Thyroid gland (tissue), 4 donors: ENCODE data around the gene TRPV3. TPM values are rescaled to one million over a fixed set of nuclear protein-coding genes. Genes with fewer than 3 reads are reported as not detected.
"Not testable (repeated sequence)": the region's sequence is repeated elsewhere in the genome, so short reads cannot be mapped to it uniquely, and the experiment has no call there.

ENCODE experiments used
- DNase-seq, 2 donors: peaks; one replicate each; pipeline ENCODE4 v3.0.0-alpha.2; 2019
- H3K27ac ChIP-seq, 3 donors: fragments of 200-600 bp; sonication (generic); 1 replicate in 2 of 3; 2 replicates in 1 of 3; pipeline ENCODE4 v1.5.1; 2016 to 2019; ENCODE audit warnings: mild to moderate bottlenecking in 1 of 3, moderate library complexity in 1 of 3
- H3K27me3 ChIP-seq: fragments of 200-600 bp; sonication (generic); one replicate; pipeline ENCODE4 v1.5.1; 2019
- H3K36me3 ChIP-seq, 2 donors: fragments of 200-600 bp; sonication (generic); one replicate each; pipeline ENCODE4 v1.5.1; 2016 to 2019
- H3K4me1 ChIP-seq, 2 donors: fragments of 200-600 bp; sonication (generic); one replicate each; pipeline ENCODE4 v1.5.1; 2017 to 2019
- H3K4me3 ChIP-seq, 3 donors: fragments of 200-600 bp; sonication (generic); replicated peaks in 1 of 3; 1 replicate in 2 of 3; 2 replicates in 1 of 3; pipeline ENCODE4 v1.5.1; 2016; ENCODE audit warnings: mild to moderate bottlenecking in 1 of 3
- H3K9me3 ChIP-seq: fragments of 200-600 bp; sonication (generic); one replicate; pipeline ENCODE4 v1.5.1; 2017
- POLR2A ChIP-seq, 2 donors: fragments of 450-650 bp; IDR thresholded peaks; one replicate each; pipeline ENCODE4 v1.6.1; 2017; ENCODE audit warnings: antibody characterized with exemption in 2 of 2, mild to moderate bottlenecking in 2 of 2, moderate library complexity in 1 of 2
- WGBS, 2 donors: methylation state at CpG; one replicate each; pipeline ENCODE4 v1.1.5; 2017; 5-methylcytosine and 5-hydroxymethylcytosine counted together
- intact Hi-C: fragments of 100-400 bp; cut with DNase I; formaldehyde crosslinking; loops from one replicate; pipeline ENCODE4 v1.15.1; 2023
- total RNA-seq, 4 donors: library from RNA; depleted of rRNA; stranded (reverse); fragments of >200 nt; gene quantifications; one replicate each; pipeline ENCODE4 v1.2.3, GENCODE V29; 2016
- TF ChIP-seq, protein P1 (sequence below), 6 experiments: fragments of 200-600 bp in 3 of 6; fragments of 450-650 bp in 3 of 6; sonication (generic) in 3 of 6; IDR thresholded peaks; one replicate each; pipeline ENCODE4 v1.5.1; 2016 to 2019; ENCODE audit warnings: antibody characterized with exemption in 6 of 6, mild to moderate bottlenecking in 2 of 6, inconsistent platforms in 1 of 6, moderate library complexity in 1 of 6

Gene TRPV3
- total RNA-seq, 4 donors from 2014 or later: 0.11 to 1.2 (median 1.0) TPM

DNA sequence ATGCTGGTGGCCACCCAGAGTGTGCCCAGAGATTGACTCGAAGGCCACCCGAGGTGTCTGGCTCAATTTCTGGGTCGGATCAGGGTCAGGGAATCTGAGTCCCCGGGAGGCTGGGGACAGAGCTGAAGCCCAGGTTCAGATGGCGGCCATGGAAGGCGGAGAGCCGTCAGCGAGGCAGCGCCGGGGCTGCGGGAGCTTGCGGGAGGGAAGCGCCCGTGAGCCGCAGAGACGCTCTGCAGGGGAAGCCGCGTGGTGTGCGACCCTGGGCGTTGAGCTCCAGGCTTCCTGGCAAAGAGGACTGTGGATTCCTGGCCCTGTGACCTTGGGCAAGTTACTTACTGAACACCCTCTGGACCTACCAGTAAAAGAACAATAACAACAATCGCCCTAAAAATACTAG lies 85.5 kb downstream of the TRPV3 start:
- TF ChIP-seq, protein P1, sequence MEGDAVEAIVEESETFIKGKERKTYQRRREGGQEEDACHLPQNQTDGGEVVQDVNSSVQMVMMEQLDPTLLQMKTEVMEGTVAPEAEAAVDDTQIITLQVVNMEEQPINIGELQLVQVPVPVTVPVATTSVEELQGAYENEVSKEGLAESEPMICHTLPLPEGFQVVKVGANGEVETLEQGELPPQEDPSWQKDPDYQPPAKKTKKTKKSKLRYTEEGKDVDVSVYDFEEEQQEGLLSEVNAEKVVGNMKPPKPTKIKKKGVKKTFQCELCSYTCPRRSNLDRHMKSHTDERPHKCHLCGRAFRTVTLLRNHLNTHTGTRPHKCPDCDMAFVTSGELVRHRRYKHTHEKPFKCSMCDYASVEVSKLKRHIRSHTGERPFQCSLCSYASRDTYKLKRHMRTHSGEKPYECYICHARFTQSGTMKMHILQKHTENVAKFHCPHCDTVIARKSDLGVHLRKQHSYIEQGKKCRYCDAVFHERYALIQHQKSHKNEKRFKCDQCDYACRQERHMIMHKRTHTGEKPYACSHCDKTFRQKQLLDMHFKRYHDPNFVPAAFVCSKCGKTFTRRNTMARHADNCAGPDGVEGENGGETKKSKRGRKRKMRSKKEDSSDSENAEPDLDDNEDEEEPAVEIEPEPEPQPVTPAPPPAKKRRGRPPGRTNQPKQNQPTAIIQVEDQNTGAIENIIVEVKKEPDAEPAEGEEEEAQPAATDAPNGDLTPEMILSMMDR (IDR thresholded peaks at IDR 0.05): no peak
- TF ChIP-seq POLR2A (IDR thresholded peaks at IDR 0.05): no peak
- H3K27ac ChIP-seq: no peak overlapping the region
- intact Hi-C loops: no loop called here
- DNase-seq: no peak
- H3K4me1 ChIP-seq: peaks cover 3 to 4% of the 10 kb centered on the region in 2 donors
- no peaks in the 10 kb centered on the region for H3K36me3 ChIP-seq
- H3K4me3 ChIP-seq: no peak overlapping the region
- 94 to 96% methylated on average over 19 to 21 of the region's 21 CpGs for WGBS, 2 donors
- H3K9me3 ChIP-seq: no peaks in the 10 kb centered on the region
- no peaks in the 10 kb centered on the region for H3K27me3 ChIP-seq

DNA sequence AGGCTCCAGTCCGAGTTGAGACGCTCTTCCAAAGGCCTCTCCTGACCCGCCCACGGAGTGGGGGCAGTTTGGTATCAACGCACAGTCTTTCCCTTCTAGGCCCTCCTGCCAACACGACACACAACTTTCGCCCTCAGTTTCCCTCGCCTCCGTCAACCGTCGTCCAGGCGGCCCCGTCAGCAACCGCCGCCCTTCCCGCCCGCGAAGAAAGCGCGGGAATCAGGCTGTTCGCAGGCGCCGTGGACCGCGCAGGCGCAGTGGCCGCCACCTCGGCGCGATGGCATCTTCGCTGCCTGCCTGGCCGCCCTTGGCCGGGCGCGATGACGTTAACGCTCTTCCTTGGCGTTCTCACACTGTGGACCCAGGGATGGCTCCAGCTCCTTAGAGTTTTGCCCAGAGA lies 86.0 kb downstream of the TRPV3 start, which contains the start of gene SPATA22:
Gene SPATA22, minus strand, starts transcription at position 221 of the 400 bp plus-strand sequence. CDS start 2,494 bp downstream, outside the sequence.
- TF ChIP-seq, protein P1 (IDR thresholded peaks at IDR 0.05): no peak
- no peak for TF ChIP-seq POLR2A (IDR thresholded peaks at IDR 0.05)
- intact Hi-C loops: no loop called here
- Histone ChIP-seq H3K27ac (no peak within 1 kb of the TSS), H3K27me3 (no peaks in the 10 kb centered on the region), H3K36me3 (no peaks in the 10 kb centered on the region), H3K4me3 (no peak within 1 kb of the TSS), H3K4me1 (peaks cover 3 to 4% of the 10 kb centered on the region in 2 donors), H3K9me3 (no peaks in the 10 kb centered on the region)
- DNase-seq: no peak
- whole genome bisulfite sequencing, 2 donors: 96 to 97% methylated on average over 38 of the region's 38 CpGs

DNA sequence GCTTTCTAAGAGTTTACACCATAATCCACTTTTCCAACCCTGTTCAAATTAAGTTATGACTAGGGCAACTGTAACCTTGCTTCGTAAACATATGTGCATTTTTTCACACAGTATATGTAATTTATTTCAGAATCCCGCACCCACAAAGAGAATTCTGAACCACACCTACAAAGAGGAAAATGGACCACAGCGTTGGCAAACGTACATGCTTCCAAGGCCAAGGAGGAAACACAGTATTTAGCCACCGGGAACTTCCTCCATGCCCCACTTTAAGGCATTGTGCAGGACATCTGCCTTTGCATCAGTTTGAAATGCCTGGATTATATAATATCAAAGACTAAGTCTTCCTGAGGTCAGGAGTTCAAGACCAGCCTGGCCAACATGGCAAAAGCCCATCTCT lies 88.1 kb downstream of the TRPV3 start:
- TF ChIP-seq POLR2A (IDR thresholded peaks at IDR 0.05): no peak
- TF ChIP-seq, protein P1 (IDR thresholded peaks at IDR 0.05): no peak
- 73 to 76% methylated on average over 5 of the region's 5 CpGs for WGBS, 2 donors
- DNase-seq: no peak
- intact Hi-C loops: no loop called here
- Histone ChIP-seq H3K36me3 (no peaks in the 10 kb centered on the region), H3K9me3 (no peaks in the 10 kb centered on the region), H3K27me3 (no peaks in the 10 kb centered on the region), H3K4me1 (peaks cover 2 to 3% of the 10 kb centered on the region in 2 donors), H3K27ac (no peak overlapping the region), H3K4me3 (no peak overlapping the region)

DNA sequence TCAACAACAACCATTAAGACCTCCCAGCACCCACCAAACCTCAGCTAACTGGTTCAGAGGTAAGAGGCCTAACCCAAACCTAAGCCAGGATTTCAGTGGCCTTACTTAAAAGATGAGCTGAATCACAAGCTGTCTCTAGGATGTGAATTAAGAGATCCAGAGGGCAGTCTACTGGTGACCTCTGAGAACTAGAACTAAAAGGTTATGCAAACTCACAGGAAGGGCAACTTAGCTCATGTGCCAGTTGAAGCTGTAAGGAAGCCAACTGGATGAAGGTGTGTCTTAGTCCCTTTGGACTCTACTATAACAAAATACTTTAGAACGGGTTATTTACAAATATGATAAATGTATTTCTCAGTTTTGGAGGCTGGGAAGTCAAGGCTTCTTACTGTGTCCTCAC lies 91.3 kb downstream of the TRPV3 start:
- H3K36me3 ChIP-seq, H3K4me1 ChIP-seq, DNase-seq, H3K9me3 ChIP-seq, H3K27me3 ChIP-seq, intact Hi-C loops, H3K27ac ChIP-seq, H3K4me3 ChIP-seq: not testable (repeated sequence)
- whole genome bisulfite sequencing, 2 donors: 84 to 90% methylated on average over 1 of the region's 1 CpG

Other genes starting within 250 kb of the TRPV3 start
- not detected for gene OR3A2, start 171.5 kb downstream of the TRPV3 start, total RNA-seq
- gene OR1E1, start 159.4 kb downstream of the TRPV3 start, total RNA-seq: not detected
- gene OR3A3, start 146.4 kb downstream of the TRPV3 start, total RNA-seq: not detected
- not detected for gene OR1E2, start 124.0 kb downstream of the TRPV3 start, total RNA-seq
- gene SPATA22, start 86.0 kb downstream of the TRPV3 start, total RNA-seq: under 1 TPM in 2 of 4 donors, not detected in 2; 0.40 to 0.67 TPM
- 1 to 10 TPM in 1 of 4 donors, under 1 TPM in 3; 0.50 to 2.1 (median 0.78) TPM for gene ASPA, start 81.8 kb downstream of the TRPV3 start, total RNA-seq
- gene TRPV1, start 51.6 kb upstream of the TRPV3 start, total RNA-seq: 1 to 10 TPM; 2.9 to 5.3 (median 4.0) TPM
- 10 to 100 TPM; 16.1 to 18.4 (median 17.6) TPM for gene SHPK, start 78.4 kb upstream of the TRPV3 start, total RNA-seq
- 10 to 100 TPM; 21.4 to 36.6 (median 28.6) TPM for gene CTNS, start 78.9 kb upstream of the TRPV3 start, total RNA-seq
- 100 to 1,000 TPM in 2 of 4 donors, 10 to 100 TPM in 2; 62.9 to 151 (median 120) TPM for gene TAX1BP3, start 110.8 kb upstream of the TRPV3 start, total RNA-seq
- gene EMC6, start 111.0 kb upstream of the TRPV3 start, total RNA-seq: 10 to 100 TPM in 2 of 4 donors, 1 to 10 TPM in 2; 4.1 to 17.3 (median 11.5) TPM
- under 1 TPM in 1 of 4 donors, not detected in 3; 0.54 TPM for gene P2RX5, start 138.3 kb upstream of the TRPV3 start, total RNA-seq
- gene HASPIN, start 166.1 kb upstream of the TRPV3 start, total RNA-seq: under 1 TPM in 2 of 4 donors, not detected in 2; 0.13 to 0.21 TPM
- 10 to 100 TPM in 3 of 4 donors, 1 to 10 TPM in 1; 5.5 to 31.9 (median 19.4) TPM for gene ITGAE, start 243.4 kb upstream of the TRPV3 start, total RNA-seq